ENCODE results near the gene ULK4.
"Not testable (repeated sequence)": the region's sequence is repeated elsewhere in the genome, so short reads cannot be mapped to it uniquely, and the experiment has no call there.

GRCh38 chr3:41977401-41977800 is 15.5 kb upstream of the ULK4 start:
- TF ChIP-seq, protein P1, sequence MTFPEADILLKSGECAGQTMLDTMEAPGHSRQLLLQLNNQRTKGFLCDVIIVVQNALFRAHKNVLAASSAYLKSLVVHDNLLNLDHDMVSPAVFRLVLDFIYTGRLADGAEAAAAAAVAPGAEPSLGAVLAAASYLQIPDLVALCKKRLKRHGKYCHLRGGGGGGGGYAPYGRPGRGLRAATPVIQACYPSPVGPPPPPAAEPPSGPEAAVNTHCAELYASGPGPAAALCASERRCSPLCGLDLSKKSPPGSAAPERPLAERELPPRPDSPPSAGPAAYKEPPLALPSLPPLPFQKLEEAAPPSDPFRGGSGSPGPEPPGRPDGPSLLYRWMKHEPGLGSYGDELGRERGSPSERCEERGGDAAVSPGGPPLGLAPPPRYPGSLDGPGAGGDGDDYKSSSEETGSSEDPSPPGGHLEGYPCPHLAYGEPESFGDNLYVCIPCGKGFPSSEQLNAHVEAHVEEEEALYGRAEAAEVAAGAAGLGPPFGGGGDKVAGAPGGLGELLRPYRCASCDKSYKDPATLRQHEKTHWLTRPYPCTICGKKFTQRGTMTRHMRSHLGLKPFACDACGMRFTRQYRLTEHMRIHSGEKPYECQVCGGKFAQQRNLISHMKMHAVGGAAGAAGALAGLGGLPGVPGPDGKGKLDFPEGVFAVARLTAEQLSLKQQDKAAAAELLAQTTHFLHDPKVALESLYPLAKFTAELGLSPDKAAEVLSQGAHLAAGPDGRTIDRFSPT (tag by site-specific recombination; IDR thresholded peaks at IDR 0.05): not testable (repeated sequence)
- TF ChIP-seq ZNF274 (IDR thresholded peaks at IDR 0.05; ENCODE audit: low read length); ZNF274 (tag by site-specific recombination; IDR thresholded peaks at IDR 0.05; ENCODE audit: borderline replicate concordance); RBAK (tag by site-specific recombination; IDR thresholded peaks at IDR 0.05); CTCF (tag by site-specific recombination; IDR thresholded peaks at IDR 0.05); ZNF121 (tag by site-specific recombination; IDR thresholded peaks at IDR 0.05): not testable (repeated sequence)
- TF ChIP-seq, protein P2, sequence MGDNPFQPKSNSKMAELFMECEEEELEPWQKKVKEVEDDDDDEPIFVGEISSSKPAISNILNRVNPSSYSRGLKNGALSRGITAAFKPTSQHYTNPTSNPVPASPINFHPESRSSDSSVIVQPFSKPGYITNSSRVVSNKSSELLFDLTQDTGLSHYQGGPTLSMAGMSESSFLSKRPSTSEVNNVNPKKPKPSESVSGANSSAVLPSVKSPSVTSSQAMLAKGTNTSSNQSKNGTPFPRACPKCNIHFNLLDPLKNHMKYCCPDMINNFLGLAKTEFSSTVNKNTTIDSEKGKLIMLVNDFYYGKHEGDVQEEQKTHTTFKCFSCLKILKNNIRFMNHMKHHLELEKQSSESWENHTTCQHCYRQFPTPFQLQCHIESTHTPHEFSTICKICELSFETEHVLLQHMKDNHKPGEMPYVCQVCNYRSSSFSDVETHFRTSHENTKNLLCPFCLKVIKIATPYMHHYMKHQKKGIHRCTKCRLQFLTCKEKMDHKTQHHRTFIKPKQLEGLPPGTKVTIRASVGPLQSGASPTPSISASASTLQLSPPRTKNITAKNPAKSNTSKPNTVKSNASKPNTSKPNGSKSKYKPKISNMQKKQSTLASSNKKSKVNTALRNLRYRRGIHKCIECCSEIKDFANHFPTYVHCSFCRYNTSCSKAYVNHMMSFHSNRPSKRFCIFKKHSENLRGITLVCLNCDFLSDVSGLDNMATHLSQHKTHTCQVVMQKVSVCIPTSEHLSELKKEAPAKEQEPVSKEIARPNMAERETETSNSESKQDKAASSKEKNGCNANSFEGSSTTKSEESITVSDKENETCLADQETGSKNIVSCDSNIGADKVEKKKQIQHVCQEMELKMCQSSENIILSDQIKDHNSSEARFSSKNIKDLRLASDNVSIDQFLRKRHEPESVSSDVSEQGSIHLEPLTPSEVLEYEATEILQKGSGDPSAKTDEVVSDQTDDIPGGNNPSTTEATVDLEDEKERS (tag by site-specific recombination; IDR thresholded peaks at IDR 0.05): not testable (repeated sequence)
